ENCODE measurements around the gene CD7. TPM values are rescaled to one million over a fixed set of nuclear protein-coding genes. Genes with fewer than 3 reads are reported as not detected.
A peak's percentile ranks its signal among the peaks of the same experiment; 100 is the strongest.

Gene CD7
- total and polyA plus RNA-seq, 8 donors, result 2.0 to 8.6 (median 3.7) TPM; not detected in 3

- Histone ChIP-seq H3K4me3 (peak overlapping the region; percentile 35 to 51 (median 45)), H3K36me3 (no peaks in the 10 kb centered on the region), H3K27me3 (peaks cover 0 to 10% (median 0%) of the 10 kb centered on the region in 3 donors), H3K9me3 (no peaks in the 10 kb centered on the region), H3K27ac (peak overlapping the region; percentile 80 to 99 (median 98)), H3K4me1 (peaks cover 55 to 84% (median 75%) of the 10 kb centered on the region in 4 donors)
- TF ChIP-seq CTCF (IDR thresholded peaks at IDR 0.05), result no peak
- TF ChIP-seq EP300 (IDR thresholded peaks at IDR 0.05), result peak; percentile 98
- TF ChIP-seq POLR2AphosphoS5 (IDR thresholded peaks at IDR 0.05), result peak; percentile 76 to 94 (median 92)
- no peak for TF ChIP-seq POLR2A (IDR thresholded peaks at IDR 0.05)
- intact Hi-C loops (cut with DNase I; ENCODE audit: low total_unique reads), result no loop called here
- 43 to 55% (median 49%) methylated on average over 19 of the region's 19 CpGs for WGBS, 5 donors
- DNase-seq, result peak; percentile 77 to 87
Observed at GRCh38 chr17:82297280-82297713, 20.1 kb downstream of the CD7 start.

GRCh38 chr17:82296511-82297279 is 20.7 kb downstream of the CD7 start:
- TF ChIP-seq POLR2A (IDR thresholded peaks at IDR 0.05) (peak in 1 of 4 donors; percentile 11), POLR2AphosphoS5 (IDR thresholded peaks at IDR 0.05) (no peak)
- intact Hi-C loops (cut with DNase I; ENCODE audit: low total_unique reads), result no loop called here
- Histone ChIP-seq H3K27me3 (peaks cover 0 to 5% (median 0%) of the 10 kb centered on the region in 3 donors), H3K36me3 (no peaks in the 10 kb centered on the region), H3K4me1 (peaks cover 55 to 90% (median 80%) of the 10 kb centered on the region in 4 donors), H3K27ac (peak overlapping the region; percentile 80 to 99 (median 98)), H3K4me3 (peak overlapping the region in 3 of 4 donors; percentile 35 to 50 (median 40)), H3K9me3 (no peaks in the 10 kb centered on the region)
- DNase-seq, result no peak
- WGBS, 5 donors, result 45 to 61% (median 46%) methylated on average over 7 of the region's 7 CpGs

- DNase-seq, result no peak
- WGBS, 5 donors, result 31 to 37% (median 37%) methylated on average over 4 of the region's 4 CpGs
- H3K27me3 ChIP-seq, result no peaks in the 10 kb centered on the region
- intact Hi-C loops (cut with DNase I; ENCODE audit: low total_unique reads), result no loop called here
- H3K4me3 ChIP-seq, result no peak overlapping the region
- peaks cover 55 to 90% (median 73%) of the 10 kb centered on the region in 4 donors for H3K4me1 ChIP-seq
- TF ChIP-seq CTCF (IDR thresholded peaks at IDR 0.05) (no peak), POLR2A (IDR thresholded peaks at IDR 0.05) (no peak), EP300 (IDR thresholded peaks at IDR 0.05) (no peak), POLR2AphosphoS5 (IDR thresholded peaks at IDR 0.05) (no peak)
- H3K36me3 ChIP-seq, result no peaks in the 10 kb centered on the region
- H3K9me3 ChIP-seq, result no peaks in the 10 kb centered on the region
- H3K27ac ChIP-seq, result peak overlapping the region; percentile 14 to 99 (median 99)
Observed at GRCh38 chr17:82295472-82295814, 22.0 kb downstream of the CD7 start.

GRCh38 chr17:82294064-82294773 is 23.2 kb downstream of the CD7 start:
- no peak for DNase-seq
- Histone ChIP-seq H3K4me1 (peaks cover 54 to 90% (median 72%) of the 10 kb centered on the region in 4 donors), H3K9me3 (no peaks in the 10 kb centered on the region), H3K4me3 (peak overlapping the region in 3 of 4 donors; percentile 73 to 84 (median 73)), H3K27ac (peak overlapping the region; percentile 82 to 99 (median 99)), H3K27me3 (no peaks in the 10 kb centered on the region), H3K36me3 (no peaks in the 10 kb centered on the region)
- TF ChIP-seq POLR2A (IDR thresholded peaks at IDR 0.05) (no peak), CTCF (IDR thresholded peaks at IDR 0.05) (no peak), EP300 (IDR thresholded peaks at IDR 0.05) (no peak), POLR2AphosphoS5 (IDR thresholded peaks at IDR 0.05) (peak in 1 of 3 donors; percentile 33)
- intact Hi-C loops (cut with DNase I; ENCODE audit: low total_unique reads), result no loop called here
- 66 to 74% (median 68%) methylated on average over 15 of the region's 15 CpGs for WGBS, 5 donors

All from stomach (tissue), 9 donors.